K562 (cell line): ENCODE data around the gene LOC128125822.

Source experiments
- ATAC-seq: fragments of 200-7000 bp; cut with Tn5 transposase; 3 replicates; pipeline ENCODE4 v1.9.1; 2020; ENCODE audit warnings: moderate library complexity
- BruUV-seq: library from RNA; stranded (reverse); fragments of 400-500 nt; replicated peaks from 2 replicates; lab custom pipeline; 2021; lab: Mats Ljungman, UMichigan
- CTCF ChIA-PET: fragments of 300-600 bp; formaldehyde crosslinking; extraction: SDS; loops from one replicate; lab custom pipeline; 2021; ENCODE audit warnings: low intra/inter-chr PET ratio; lab: Yijun Ruan, JAX
- POLR2A ChIA-PET: fragments of 300-600, 350-650 bp; sonication (Branson Sonifier 250); formaldehyde crosslinking; extraction: SDS; loops from one replicate; lab custom pipeline; 2021; ENCODE audit warnings: antibody characterized with exemption, inconsistent platforms; lab: Yijun Ruan, JAX
- DNase-seq, 4 experiments: peaks; one replicate each; pipeline versions ENCODE4 v3.0.0 to v3.0.0-alpha.2; 2011 to 2018; ENCODE audit warnings: low spot score in 3 of 4, mixed read lengths in 3 of 4; ENCODE audit errors: extremely low read depth in 1 of 4
- FAIRE-seq: peaks from 2 replicates; lab custom pipeline; 2011; peaks lifted over from hg19 to GRCh38; lab: Jason Lieb, UNC
- H2AFZ ChIP-seq: 2 replicates; pipeline ENCODE4 v1.6.0; 2011; ENCODE audit warnings: low read depth, low read length, control low read depth, inconsistent platforms
- H3K27ac ChIP-seq: fragments of 200-600 bp; 3 replicates; pipeline ENCODE4 v1.8.0; 2011; ENCODE audit warnings: low read depth, mild to moderate bottlenecking, control low read depth, inconsistent platforms, low read length, moderate library complexity, mixed read lengths; ENCODE audit errors: extremely low read depth
- H3K27me3 ChIP-seq, 2 experiments: fragments of 300-600 bp in 1 of 2; 2 replicates in 1 of 2; 3 replicates in 1 of 2; pipeline versions ENCODE4 v1.6.0 to v1.8.0; 2011; ENCODE audit warnings: inconsistent platforms in 2 of 2, low read length in 2 of 2, mild to moderate bottlenecking in 1 of 2, mixed read lengths in 1 of 2, moderate library complexity in 1 of 2; ENCODE audit not compliant: control insufficient read depth in 2 of 2, insufficient read depth in 2 of 2
- H3K36me3 ChIP-seq: fragments of 300-600 bp; 3 replicates; pipeline ENCODE4 v1.8.0; 2011; ENCODE audit warnings: mild to moderate bottlenecking, low read length, inconsistent platforms; ENCODE audit not compliant: control insufficient read depth, insufficient read depth
- H3K4me1 ChIP-seq, 2 experiments: fragments of 200-600 bp in 1 of 2; replicated peaks in 1 of 2; 2 replicates in 1 of 2; 3 replicates in 1 of 2; pipeline versions ENCODE4 v1.5.1 to v1.8.0; 2011; ENCODE audit warnings: inconsistent platforms in 2 of 2, low read length in 2 of 2, mild to moderate bottlenecking in 1 of 2, mixed read lengths in 1 of 2, moderate library complexity in 1 of 2; ENCODE audit not compliant: control insufficient read depth in 2 of 2, insufficient read depth in 2 of 2
- H3K4me2 ChIP-seq: 2 replicates; pipeline ENCODE4 v1.6.1; 2011; ENCODE audit warnings: low read length, control low read depth, inconsistent platforms, mixed read lengths; ENCODE audit not compliant: insufficient read depth
- H3K4me3 ChIP-seq: fragments of 200-600 bp; sonication (generic), shearing (Covaris generic); 2 replicates; pipeline ENCODE4 v1.5.1; 2016; ENCODE audit warnings: control low read depth, inconsistent platforms
- H3K79me2 ChIP-seq: fragments of 200-600 bp; 3 replicates; pipeline ENCODE4 v1.8.0; 2011; ENCODE audit warnings: low read length, inconsistent platforms; ENCODE audit not compliant: control insufficient read depth, insufficient read depth
- H3K9ac ChIP-seq, 2 experiments: 2 replicates each; pipeline versions ENCODE4 v1.6.0 to v1.6.1; 2011; ENCODE audit warnings: low read depth in 2 of 2, low read length in 2 of 2, control low read depth in 1 of 2, inconsistent platforms in 1 of 2, mild to moderate bottlenecking in 1 of 2, mixed read lengths in 1 of 2; ENCODE audit not compliant: insufficient read depth in 1 of 2
- H3K9me1 ChIP-seq: one replicate; pipeline ENCODE4 v1.6.0; 2011; ENCODE audit warnings: inconsistent platforms, mild to moderate bottlenecking, low read length, moderate library complexity; ENCODE audit not compliant: control insufficient read depth, insufficient read depth
- H3K9me3 ChIP-seq: replicated peaks from 2 replicates; pipeline ENCODE4 v1.5.1; 2011; ENCODE audit warnings: low read depth, low read length, inconsistent platforms; ENCODE audit not compliant: control insufficient read depth, insufficient read depth
- H4K20me1 ChIP-seq: replicated peaks from 2 replicates; pipeline ENCODE4 v1.6.1; 2011; ENCODE audit warnings: low read length, inconsistent platforms, mixed read lengths; ENCODE audit not compliant: control insufficient read depth, insufficient read depth
- ARNT ChIP-seq, 2 experiments: fragments of 450-650 bp; IDR thresholded peaks; 2 replicates each; pipeline ENCODE4 v1.6.1; 2016; ENCODE audit warnings: mild to moderate bottlenecking in 1 of 2
- BDP1 ChIP-seq: IDR thresholded peaks from 3 replicates; pipeline ENCODE4 v1.6.1; 2011; ENCODE audit not compliant: insufficient read length, insufficient read depth
- LEF1 ChIP-seq: fragments of 450-650 bp; IDR thresholded peaks from 2 replicates; pipeline ENCODE4 v1.6.1; 2016; ENCODE audit warnings: mild to moderate bottlenecking
- MCM2 ChIP-seq: fragments of 450-650 bp; IDR thresholded peaks from 2 replicates; pipeline ENCODE4 v1.6.1; 2017; ENCODE audit warnings: low read depth, mild to moderate bottlenecking
- MEF2A ChIP-seq: IDR thresholded peaks from 2 replicates; pipeline ENCODE4 v1.6.1; 2011; ENCODE audit warnings: low read depth, mild to moderate bottlenecking, low read length, moderate library complexity; ENCODE audit not compliant: control insufficient read depth
- RB1 ChIP-seq: fragments of 450-650 bp; IDR thresholded peaks from 2 replicates; pipeline ENCODE4 v1.6.1; 2017; ENCODE audit warnings: low read depth, mild to moderate bottlenecking
- SOX6 ChIP-seq: fragments of 450-650 bp; IDR thresholded peaks from 2 replicates; pipeline ENCODE4 v1.6.1; 2014; ENCODE audit warnings: mild to moderate bottlenecking
- ZBED1 ChIP-seq: IDR thresholded peaks from 2 replicates; pipeline ENCODE4 v1.6.1; 2014
- ZNF354B ChIP-seq: fragments of 250-450 bp; sonication (Bioruptor Pico); IDR thresholded peaks from 2 replicates; pipeline ENCODE4 v1.4.0; 2020
- ZNF57 ChIP-seq: fragments of 450-650 bp; formaldehyde crosslinking; IDR thresholded peaks from 2 replicates; pipeline ENCODE4 v1.4.0; 2020; ENCODE audit warnings: mild to moderate bottlenecking, moderate library complexity
- WGBS: fragments of 100-300 bp; shearing (Covaris generic); methylation state at CpG from one replicate; pipeline ENCODE4 v1.1.6; 2016; ENCODE audit warnings: low coverage, mixed read lengths; ENCODE audit not compliant: insufficient coverage; ENCODE audit errors: missing lambda C conversion rate; 5-methylcytosine and 5-hydroxymethylcytosine counted together
- in situ Hi-C: fragments of 300-500 bp; cut with MboI; formaldehyde crosslinking; loops from 4 replicates; pipeline ENCODE4 v1.15.0; 2018; ENCODE audit warnings: inconsistent platforms, mixed read lengths
- intact Hi-C: fragments of 100-400 bp; cut with micrococcal nuclease; formaldehyde crosslinking; loops from 2 replicates; pipeline ENCODE4 v1.14.2; 2022

Gene LOC128125822

GRCh38 chr6:63538550-63538949, 33.7 kb upstream of the LOC128125822 start:
- H4K20me1 ChIP-seq = no peaks in the 10 kb centered on the region
- TF ChIP-seq ZNF354B (CRISPR knock-in tag) (no peak), ZNF57 (CRISPR knock-in tag) (no peak), RB1 (no peak)
- H3K4me2 ChIP-seq = no peak overlapping the region
- BruUV-seq = no TSS peak
- H3K9me1 ChIP-seq = no peaks in the 10 kb centered on the region
- WGBS = 0% methylated on average over 1 of the region's 1 CpG
- ChIA-PET POLR2A (no interaction called here), CTCF (no interaction called here)
- H3K27ac ChIP-seq = no peak overlapping the region
- H3K4me1 ChIP-seq = no peaks in the 10 kb centered on the region
- H3K9me3 ChIP-seq = no peaks in the 10 kb centered on the region
- H2AFZ ChIP-seq = no peak overlapping the region
- no peaks in the 10 kb centered on the region for H3K27me3 ChIP-seq
- no peak for FAIRE-seq
- H3K36me3 ChIP-seq = no peaks in the 10 kb centered on the region
- intact Hi-C loops (no loop called here), in situ Hi-C loops (no loop called here)
- H3K4me3 ChIP-seq = no peak overlapping the region
- no peak overlapping the region for H3K9ac ChIP-seq
- no peak for ATAC-seq
- no peaks in the 10 kb centered on the region for H3K79me2 ChIP-seq
- no peak for DNase-seq

- intact Hi-C loops = no loop called here
- no peak for FAIRE-seq
- no peak for TF ChIP-seq ZBED1
- TF ChIP-seq ARNT (IDR thresholded peaks at IDR 0.05) = no peak
- no peak for TF ChIP-seq MCM2
- TF ChIP-seq SOX6 = no peak
- TF ChIP-seq BDP1 = no peak
- no peak for TF ChIP-seq MEF2A
- TF ChIP-seq LEF1 = no peak
Measured at GRCh38 chr6:63543001-63543400, 29.3 kb upstream of the LOC128125822 start.

More at GRCh38 chr6:63543001-63543400, 29.3 kb upstream of the LOC128125822 start:
- H3K4me3 ChIP-seq = no peak overlapping the region
- no peaks in the 10 kb centered on the region for H3K9me1 ChIP-seq
- BruUV-seq = no TSS peak
- no peaks in the 10 kb centered on the region for H3K9me3 ChIP-seq
- in situ Hi-C loops = no loop called here
- ATAC-seq = no peak
- no peak overlapping the region for H3K9ac ChIP-seq
- no peaks in the 10 kb centered on the region for H3K36me3 ChIP-seq
- no peak for DNase-seq
- H4K20me1 ChIP-seq = no peaks in the 10 kb centered on the region
- no peaks in the 10 kb centered on the region for H3K79me2 ChIP-seq
- no peak overlapping the region for H2AFZ ChIP-seq
- no peaks in the 10 kb centered on the region; a peak in 1 of 5 replicates for H3K27me3 ChIP-seq
- H3K4me2 ChIP-seq = no peak overlapping the region
- 6% methylated on average over 1 of the region's 1 CpG for WGBS
- ChIA-PET POLR2A (interaction anchor here (0.9 kb wide), 1 partner anchor 28 kb away, joined by 3 read pairs; no protein-coding TSS in a partner anchor), CTCF (no interaction called here)
- H3K27ac ChIP-seq = no peak overlapping the region
- H3K4me1 ChIP-seq = no peaks in the 10 kb centered on the region
